HG03378 (cell line): Measurements from ENCODE around the gene ITGA5.

ENCODE experiments used
- ATAC-seq: cut with Tn5 transposase; IDR thresholded peaks from one replicate; pipeline ENCODE4 v1.9.1; 2021; ENCODE audit warnings: mild to moderate bottlenecking, moderate library complexity; ENCODE audit not compliant: unreplicated experiment

ITGA5 gene

DNA sequence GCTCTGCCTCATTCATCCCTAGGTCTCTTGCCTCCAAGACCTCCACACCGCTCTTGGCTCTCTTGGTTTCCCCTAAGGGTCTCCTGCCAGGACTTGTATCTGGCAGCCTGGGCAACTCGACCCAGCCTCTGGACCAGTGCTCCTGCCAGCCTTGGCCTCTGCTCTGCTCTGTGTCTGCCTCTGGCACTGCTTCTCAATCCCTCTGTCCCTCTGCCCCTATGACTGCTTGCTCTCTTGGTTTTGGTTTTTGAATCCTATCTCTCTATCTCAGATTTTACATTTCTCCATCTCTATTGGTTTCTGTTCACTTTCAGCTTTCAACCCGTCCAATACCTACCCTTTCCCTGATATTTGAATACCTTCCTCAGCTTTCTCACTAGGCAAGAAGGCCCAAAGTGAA is 6.3 kb downstream of the ITGA5 start:
- no peak for ATAC-seq

DNA sequence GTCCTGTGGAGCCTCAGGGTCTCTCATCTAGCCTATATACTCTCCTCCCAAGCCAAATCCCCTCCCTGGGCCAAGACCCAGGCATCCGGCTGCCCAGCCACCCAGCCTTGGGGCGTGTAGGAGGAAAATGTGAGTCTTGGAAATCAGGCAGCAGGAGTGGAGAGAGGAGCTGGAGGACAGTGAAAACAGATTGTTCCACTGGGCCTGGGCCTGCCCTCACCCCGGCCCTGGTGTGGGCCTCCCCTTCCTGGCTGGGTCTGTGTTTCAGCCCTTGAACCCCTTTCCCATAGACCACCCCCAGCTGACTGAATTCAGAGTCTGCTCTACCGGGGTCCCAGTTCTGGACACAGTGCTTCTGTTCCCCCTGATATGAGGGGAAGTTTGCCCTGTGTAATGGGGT is 6.7 kb downstream of the ITGA5 start:
- no peak for ATAC-seq

DNA sequence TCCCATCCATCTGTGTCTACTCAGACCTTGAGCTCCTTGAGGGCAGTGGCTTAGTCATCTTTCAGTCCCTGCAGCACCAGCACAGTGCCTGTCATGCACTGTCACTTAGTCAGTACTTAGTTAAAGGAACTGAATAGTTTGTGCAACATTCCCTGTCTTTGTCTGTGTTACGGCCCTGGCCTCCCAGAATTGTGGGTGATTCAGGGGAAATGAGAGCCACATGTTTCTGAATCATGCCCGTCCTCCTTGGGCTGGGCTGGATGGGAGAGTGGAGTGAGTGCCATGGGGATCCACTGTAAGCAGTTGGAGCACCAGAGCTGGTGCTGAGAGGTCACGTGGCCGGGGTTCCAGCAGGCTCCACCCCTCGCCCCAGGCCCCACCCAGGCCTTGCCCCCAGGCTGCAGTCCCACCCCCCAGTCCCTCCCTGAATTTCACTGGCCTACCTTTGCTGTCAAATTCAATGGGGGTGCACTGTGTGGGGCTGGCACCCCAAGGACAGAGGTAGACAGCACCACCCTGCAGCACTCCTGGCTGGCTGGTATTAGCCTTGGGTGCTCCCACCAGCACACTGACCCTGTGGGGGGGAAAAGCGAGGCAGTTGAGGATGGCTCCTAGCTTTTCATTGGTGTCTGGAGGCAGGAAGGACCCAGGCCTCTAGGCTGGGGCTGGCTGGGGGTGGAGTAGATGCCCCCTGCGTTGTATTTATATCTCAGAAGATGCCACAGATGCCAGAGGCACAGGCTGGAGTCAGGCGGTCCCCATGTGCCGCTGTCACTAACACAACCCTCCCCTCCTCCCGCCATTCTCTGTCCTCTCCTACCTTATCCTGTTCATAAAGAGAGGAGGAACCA is 7.5 kb downstream of the ITGA5 start:
- no peak for ATAC-seq

DNA sequence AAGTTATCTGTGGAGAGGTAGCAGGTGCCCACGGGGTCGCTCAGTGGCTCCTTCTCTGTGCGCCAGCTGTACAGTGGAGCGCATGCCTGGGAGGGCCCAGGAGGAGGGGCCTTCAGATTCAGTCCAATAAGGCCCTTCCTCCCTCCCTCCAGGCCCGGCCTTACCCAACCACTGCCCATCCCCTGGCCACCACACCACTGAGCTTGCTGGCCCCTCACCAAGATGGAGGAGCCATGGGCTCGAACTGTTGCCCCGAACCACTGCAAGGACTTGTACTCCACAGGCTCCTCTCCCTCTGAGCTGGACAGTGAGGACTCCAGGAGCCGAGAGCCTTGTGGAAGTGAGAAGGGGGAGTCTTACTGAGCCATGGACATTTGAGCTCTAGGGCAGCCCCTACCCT is 9.8 kb downstream of the ITGA5 start:
- no peak for ATAC-seq

DNA sequence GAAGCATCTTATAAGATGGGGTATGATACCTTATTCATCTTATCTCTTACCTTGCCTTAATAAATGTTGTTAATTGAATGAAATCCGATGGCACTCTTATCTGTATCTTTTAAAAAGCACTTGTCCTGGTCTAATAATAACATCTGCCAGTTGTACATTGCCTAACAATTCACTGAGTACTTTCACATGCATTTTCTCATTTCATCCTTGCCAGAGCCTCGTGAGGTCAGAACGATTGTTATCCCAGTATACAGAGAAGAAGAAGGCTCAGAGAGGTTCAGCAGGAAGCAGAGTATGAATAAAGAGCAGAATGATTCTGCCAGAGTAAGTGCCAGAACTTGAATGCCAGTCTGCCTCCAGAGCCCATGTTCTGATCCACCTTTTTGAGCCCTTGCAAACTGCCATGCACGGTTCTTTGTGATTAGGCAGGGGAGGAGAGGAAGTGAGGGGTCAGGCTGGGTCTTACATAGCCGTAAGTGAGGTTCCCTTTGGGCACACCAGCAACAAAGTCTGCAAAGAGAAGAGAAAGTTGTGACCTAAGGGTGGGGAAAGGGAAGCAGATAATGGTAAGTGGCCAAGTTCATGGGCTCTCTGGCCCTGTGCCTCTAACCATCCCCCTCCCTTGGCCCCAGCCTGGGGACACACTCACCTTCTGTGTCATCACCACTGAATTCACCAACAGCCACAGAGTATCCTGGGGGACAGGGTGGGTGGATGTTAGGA is 11.7 kb downstream of the ITGA5 start:
- no peak for ATAC-seq

DNA sequence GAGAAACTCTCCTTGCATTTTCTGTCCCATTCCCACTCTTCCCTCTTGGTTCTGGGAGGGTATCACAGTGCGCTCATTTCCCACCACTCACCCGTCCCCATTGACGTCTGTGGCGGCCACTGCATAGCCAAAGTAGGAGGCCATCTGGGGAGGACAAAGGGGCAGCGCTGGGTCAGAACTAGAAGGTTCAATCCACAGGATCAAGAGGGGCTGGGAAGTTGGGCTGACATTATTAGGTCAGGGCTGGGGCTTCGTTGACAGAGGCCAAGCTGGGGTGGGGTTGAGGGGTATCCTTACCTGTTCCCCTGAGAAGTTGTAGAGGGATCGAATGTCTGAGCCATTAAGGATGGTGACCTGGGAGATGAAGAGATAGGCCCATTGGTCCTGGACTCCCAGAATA is 13.5 kb downstream of the ITGA5 start:
- no peak for ATAC-seq

DNA sequence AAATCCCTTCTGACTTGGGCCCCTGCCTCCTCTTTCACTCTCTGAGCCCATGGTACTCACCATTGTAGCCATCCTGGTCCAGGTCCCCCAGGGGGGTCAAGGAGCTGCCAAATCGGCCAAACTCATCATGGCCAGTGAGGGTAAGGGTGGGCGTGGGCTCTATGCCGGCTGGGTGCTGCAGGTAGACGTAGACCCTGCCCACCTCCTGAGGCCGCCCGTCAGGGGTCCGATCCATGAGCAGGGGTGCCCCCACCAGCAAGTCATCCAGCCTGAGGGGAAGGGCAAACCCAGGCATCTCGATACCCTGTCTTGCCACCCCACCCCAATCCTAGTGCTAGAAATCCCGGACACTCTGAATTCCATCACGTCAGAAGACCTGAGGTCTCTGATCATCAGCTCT is 14.0 kb downstream of the ITGA5 start:
- no peak for ATAC-seq

DNA sequence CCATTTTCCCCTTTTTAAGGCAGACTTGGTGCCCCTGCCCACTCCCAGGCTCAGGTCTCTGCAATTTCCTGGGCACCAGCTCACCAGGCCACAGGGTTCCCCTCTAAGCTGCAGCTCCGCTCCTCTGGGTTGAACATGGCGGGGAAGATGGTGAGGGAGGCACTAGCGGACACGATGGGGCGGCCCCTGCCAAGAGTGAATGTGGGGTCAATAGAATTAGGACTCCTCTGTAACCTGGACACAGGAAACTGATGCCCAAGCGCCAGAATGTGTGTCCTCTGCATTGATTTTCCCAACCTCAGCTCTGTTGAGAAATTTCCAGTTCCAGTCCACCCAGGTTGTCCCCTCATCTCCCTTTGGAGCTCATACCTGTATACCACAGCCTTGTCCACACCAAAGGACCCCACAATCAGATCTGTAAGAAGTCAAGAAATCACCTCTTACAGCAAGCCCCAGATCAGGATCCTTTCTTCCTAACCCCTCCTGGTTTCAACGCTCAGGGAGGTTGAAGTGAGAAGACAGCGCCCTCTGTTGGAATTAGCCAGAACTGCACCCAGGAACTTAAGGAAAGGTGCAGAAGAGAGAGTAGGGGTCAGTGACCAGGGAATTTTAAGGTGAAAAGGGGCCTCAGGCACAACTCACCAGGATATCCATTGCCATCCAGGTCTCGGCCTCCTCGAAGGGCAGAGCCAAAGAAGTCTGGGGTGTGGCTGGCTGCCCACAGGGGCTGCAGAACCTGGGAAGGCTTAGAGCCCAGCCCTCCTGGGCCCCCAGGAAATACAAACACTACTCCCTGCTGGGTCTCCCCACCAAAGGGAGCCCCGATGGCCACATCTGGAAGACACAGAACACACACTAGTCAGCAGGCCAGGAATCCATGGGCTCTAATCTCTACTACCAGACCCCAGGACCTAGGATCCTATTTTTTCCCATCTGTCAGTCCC is 14.7 kb downstream of the ITGA5 start:
- ATAC-seq: no peak

DNA sequence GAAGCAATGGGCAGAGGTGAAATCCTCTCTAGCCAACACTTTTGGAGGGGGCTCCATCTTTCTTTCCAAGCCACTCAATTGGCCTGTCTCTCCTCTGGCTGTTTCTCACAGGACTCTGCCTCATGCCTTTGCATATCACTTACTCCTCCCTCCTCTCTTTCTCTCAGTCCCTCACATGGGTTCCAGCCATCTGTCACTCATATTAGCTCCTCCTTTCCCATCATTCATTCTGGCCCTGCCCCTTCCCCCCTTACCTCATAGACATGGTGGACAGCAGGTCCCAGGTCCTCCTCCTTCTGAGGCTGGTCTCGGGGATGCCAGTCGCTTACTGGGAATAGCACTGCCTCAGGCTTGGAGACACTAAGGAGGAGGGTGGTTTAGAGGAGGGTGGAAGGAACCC is 17.9 kb downstream of the ITGA5 start:
- ATAC-seq: no peak

DNA sequence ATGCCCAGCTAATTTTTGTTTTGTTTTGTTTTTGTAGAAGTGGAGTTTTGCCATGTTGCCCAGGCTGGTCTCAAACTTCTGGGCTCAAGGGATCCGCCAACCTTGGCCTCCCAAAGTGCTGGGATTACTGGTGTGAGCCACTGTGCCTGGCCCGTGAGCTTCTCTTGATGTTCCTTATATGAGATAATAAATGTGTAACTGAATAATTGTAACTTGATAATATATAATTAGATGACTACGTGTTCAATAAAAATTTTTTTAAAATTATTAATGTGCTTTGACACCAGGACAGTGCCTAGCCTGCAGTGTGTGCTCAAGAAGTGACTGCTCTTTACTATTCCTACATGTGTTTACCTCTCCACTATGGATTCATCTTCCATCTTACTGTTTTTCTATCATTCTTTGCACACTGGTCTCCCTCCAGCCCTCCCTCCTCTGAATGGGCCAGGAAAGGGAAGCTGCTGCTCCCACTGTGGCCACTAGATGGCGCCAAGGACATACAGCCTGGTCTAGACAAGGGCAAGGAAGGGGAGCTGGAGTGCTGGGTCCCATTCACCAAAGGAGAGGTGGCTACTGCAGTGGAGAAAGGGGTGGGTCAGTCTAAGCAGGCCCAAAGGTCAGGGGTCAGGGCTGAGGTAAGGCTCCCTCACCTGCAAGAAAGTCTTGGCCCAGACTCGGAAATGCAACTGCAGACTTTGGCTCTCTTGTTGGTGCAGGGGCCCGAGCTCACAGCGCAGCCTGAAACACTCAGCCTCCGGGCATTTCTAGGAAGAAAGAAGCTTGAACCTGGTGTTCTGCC is 19.9 kb downstream of the ITGA5 start:
- peak; percentile 67 for ATAC-seq

DNA sequence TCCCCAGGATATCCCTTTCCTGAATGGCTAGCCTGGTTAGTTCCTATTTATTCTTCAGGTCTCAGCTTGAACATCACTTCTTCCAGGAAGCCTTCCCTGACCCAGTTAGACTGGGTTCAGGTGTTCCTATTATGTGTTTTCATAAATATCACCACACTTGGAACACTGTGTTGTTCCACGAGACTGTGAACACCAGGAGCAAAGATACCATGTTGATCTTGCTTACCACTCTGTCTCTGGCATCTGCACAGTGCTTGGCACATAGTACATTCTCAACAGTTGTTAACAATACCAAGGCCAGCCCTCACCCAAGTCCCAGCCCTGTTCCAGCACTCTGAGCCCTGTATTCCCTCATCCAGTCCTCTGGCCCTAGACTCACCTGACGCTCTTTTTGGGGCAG is 20.8 kb downstream of the ITGA5 start:
- ATAC-seq: no peak

DNA sequence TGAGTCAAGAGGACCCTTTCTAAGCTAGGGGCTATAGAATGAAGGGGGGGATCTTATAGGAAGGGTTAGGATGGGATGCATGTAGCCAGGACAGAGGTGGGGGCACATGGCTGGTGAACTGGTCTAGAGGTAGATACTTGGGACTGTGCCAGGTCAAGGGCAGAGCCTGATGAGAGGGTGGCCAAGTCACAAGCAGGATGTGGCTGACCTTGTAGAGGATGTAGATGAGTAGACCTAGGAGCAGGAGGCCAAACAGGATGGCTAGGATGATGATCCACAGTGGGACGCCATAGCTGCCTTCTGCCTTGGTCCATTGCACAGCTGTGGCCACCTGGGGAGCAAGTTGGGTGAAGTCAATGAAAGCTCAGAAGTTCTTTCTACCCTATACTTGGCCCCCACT is 21.9 kb downstream of the ITGA5 start:
- no peak for ATAC-seq

DNA sequence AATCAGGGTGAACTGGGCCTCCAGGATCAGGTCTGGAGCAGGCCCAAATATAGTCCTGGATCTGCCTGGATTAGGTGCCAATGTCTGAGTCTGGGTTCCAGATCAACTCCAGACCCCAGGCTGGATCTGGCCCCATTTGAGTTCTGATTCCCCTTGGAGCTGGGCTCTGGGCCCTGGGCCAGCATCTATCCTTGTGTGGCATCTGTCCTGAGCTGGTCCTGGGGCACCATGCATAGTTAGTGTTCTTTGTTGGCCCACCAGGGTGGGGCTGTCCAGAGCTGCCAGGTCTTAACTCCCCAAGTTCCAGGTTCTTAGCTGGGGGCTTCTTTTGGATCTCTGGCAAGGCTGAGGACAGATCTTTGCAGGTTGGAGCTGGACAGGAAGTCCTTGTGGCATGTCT is 23.5 kb downstream of the ITGA5 start:
- ATAC-seq: no peak

DNA sequence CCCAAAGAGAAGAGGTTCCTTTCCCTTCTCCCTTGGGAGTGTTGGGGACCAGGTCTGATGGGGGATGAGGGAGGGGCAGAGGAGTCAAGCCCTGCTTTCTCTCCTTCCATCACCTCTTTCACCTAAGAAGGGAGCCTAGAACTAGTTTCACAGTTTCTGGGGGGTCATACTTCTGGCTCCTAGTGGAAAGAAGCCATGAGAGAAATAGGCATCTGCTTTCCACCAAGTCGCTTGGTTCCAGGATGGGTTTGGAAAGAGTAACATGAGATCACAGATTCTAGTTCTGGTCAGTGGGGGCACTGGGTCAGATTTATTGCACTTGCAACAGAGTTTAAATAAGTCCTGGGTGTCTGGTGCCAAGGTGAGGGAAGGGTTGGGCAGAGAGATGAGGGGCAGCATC is 24.1 kb downstream of the ITGA5 start:
- ATAC-seq: no peak

DNA sequence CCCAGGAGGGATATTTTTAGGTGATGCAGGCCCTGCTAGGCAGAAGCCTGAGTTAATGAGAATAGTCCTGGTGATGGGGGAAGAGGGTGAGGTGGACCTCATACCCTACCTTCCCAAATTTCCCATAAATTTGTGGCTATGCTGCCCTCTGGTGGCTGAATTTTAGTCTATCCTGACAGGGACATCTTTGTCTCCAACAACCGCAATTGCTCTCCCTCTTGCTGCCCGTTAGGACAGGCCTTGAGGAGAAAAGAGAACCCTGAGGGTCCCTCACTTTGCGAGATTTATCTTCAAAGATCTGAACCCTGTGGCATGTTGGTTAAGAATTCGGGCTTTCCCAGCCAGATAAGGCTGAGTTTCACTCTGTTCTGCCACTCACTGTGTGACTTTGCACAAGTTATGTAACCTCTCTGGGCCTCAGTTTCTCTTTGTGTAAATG is 24.8 kb downstream of the ITGA5 start:
- ATAC-seq: no peak

DNA sequence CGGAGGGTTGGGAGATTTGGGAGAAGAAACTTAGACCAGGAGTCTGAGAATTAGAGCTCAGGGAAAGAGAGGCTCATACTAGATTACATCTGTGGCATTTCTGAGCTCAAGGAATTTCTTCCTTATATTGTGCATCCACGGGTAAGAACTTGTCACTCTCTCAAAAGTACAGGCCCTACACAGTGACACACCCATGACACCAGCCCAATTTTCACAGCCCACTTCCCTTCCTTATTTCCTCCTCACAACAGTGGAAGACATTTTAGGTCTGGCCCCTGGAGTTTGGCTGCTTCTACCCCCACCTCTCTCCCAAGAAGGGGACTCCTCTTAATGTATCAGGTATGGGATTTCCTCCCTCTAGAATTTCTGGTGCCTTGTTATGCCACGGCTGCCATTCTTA is 25.3 kb downstream of the ITGA5 start:
- ATAC-seq: no peak

DNA sequence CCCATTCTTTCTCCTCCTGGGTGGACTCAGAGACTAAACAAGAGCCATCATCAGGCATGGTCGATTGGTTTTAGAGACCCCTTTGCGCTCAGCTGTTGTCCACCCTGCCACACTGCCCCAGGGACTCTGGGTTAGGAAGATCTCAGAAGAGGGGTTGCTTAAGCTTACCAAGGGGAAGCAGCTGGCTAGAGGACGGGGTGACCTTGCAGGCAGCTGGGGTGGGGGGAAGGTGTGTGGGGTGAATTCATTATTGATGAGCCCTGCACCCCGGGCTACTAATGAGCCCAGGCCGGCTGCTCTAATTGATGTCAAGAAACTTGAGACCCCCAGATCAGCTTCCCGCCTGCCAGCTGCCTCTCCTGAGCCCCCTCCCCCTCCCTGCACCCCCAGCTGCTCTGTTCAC is 25.9 kb downstream of the ITGA5 start:
- no peak for ATAC-seq

DNA sequence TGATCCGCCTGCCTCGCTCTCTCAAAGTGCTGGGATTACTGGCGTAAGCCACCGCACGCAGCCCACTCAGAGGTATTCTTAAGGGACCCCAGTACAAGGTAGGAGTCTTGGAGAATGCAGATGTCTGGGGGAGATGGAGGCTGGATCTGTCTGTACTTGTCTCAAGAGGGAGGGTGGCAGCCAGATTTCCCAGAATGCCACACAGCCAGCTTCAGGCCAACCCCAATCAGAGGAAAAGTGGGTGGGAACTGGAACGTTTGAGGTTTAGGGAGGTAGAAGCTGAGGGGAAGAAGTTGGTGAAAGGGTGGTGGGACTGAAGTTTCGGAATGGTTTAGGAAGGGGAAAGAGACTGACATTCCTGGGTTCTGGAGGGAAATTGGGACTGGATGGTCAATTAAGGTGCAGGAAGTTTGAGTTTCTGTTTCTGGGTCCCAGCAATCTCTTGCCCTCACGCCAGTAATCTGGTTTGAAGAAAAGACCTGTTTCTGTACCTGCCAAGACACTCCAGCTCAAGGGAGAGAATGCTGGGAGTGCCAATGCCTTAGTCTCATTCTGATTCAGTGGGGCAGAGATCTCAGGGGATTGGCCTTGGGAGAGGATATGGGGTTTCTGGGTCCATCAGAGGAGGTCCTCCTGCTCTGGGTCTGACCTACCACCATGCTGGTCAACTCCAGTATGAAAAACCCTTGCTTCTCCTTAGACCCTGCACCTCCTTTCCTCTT is 26.4 kb downstream of the ITGA5 start:
- no peak for ATAC-seq

DNA sequence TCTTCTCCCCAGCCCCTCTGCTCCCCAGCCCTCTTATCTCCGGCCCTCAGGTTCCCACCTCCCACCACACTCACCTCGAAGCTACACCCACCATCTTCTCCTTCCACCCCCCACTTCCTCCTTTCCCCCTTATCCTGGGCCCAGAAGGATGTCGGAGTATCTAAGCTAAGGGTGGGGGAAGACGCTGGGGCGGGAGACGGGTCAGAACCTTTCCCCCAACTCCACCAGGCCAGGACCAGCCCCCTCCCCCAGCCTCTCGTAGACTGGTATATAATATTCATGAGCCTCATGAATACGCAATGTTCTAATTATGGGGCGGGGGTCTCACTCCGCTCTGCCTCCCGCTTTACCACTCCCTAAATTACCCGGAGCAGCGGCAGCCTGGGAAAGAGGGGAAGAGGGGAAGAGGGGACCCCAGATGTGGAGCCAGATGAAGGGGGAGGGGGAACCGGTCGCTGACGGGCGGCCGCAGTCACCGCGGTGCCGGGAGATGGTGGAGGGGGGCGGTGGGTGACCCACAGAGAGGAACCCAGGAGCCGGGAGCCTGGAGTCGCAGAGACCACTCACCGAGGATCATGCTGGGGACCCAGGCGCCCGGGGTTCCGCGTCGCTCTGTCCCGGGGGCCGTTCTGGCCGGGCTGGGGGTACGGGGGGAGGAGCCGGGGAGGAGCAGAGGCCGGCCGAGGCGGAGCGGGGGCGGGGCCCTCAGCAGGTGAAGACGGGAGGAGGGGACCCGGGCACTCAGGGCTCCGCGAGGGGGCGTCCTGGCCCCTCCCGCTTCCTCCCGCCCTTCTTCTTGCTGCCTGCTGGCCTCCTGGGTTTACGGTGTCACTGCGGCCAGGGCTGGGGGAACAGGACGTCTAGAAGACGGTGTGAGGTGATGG is 28.2 kb downstream of the ITGA5 start:
- no peak for ATAC-seq
